GM18519 (cell line): ENCODE results near the gene NCMAP.

Source experiments
- ATAC-seq: cut with Tn5 transposase; IDR thresholded peaks from one replicate; pipeline ENCODE4 v1.9.1; 2021; ENCODE audit warnings: mild to moderate bottlenecking, moderate library complexity; ENCODE audit not compliant: unreplicated experiment, low FRiP score

The NCMAP gene

DNA sequence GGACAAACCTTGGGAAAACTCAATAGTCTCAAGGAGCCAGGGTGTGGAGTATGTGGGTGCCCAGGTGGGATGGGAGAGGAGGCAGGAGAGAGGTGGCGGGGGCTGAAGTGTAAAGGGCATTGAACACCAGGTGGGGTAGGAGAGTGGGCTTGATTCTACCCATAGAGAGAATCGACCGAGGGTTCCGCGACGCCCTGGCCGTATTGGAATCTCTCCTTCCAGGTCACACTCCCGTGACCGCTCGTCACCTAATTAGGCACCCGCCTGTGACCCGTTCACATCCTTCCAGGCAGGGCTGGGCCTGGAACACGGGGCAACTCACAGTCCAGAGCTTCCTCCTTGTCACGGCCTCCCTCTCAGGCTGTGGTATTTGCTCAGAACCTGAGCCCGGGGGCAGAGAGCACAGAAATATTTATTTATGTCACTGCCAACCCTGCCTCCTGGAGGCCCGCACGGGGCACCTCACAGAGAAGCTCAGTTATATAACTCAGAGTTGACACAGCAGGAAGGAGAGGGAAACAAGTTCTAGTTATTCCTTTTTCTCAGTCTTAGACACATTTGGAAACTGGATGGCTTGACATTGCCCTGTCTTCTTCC lies 12.0 kb downstream of the NCMAP start:
- no peak for ATAC-seq

DNA sequence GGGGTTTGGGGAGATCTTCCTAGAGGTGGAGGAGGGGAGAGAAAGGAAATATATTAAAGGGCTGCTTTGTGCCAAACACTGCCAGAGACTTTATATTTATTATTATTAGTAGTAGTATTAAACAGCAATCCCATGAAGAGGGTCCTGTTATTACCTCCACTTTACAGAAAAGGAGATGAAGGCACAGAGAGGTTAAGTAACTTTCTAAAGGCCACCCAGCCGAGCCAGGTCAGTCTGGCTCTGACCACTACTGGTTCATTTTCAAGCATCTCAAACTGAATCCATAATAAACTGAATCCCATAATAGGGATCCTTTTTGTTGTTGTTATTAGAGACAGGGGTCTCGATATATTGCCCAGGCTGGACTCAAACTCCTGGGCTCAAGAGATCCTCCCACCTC lies 12.6 kb downstream of the NCMAP start:
- no peak for ATAC-seq

DNA sequence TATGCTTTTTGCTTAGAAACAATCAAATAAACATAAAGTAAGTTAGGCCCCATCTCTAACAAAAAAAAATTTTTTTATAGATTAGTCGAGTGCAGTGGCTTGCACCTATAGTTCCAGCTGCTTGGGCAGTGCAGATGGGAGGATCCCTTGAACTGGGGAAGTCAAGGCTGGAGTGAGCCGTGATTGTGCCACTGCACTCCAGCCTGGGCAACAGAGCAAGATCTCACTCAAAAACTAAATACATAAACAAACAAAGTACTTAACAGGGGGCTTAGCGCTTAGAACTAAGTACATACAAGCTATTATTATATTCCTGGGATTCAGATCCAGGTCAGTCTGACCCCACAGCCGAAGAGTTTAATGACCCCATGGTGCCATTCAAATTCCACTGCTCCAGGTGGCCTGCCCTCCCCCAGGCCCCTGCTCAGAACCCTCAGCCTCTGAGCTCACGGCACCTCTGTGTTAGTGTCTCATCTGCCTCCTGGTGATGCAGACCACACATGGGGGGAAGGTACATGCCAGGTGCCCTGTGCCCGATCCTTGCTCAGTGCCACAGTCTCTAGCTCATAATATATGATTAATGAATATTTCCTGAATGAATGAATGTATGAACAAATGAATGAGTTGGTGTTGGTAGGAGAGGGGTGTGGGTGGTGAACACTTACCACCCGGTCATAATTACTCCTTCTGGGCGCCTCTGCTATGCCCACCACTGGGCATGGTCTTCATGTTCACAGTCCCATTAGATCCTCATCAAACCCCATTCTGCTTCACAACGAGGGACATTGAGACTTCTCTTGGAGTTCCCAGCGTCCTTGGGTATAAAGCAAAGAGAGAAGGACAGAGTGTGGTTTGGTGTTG lies 14.6 kb downstream of the NCMAP start:
- ATAC-seq, result no peak

DNA sequence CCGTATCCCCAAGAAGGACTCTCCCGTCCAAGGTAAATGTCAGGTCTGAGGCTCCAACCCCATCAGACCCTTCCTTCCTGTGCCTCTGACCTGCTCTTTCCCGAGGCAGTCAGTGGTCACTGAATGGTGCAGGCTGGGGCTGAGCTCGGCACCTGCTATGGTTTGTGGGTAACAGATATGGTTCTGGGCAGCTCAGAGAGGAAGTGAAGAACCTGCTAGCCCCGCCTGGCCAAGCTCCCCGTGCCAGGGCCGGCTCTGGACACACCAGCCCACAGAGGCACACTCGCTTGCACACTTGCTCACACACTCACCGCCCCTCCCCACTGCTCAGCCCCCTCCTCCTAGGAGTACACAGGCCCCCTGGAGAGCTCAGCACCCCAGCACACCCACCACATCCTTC lies 16.4 kb downstream of the NCMAP start:
- ATAC-seq, result no peak

DNA sequence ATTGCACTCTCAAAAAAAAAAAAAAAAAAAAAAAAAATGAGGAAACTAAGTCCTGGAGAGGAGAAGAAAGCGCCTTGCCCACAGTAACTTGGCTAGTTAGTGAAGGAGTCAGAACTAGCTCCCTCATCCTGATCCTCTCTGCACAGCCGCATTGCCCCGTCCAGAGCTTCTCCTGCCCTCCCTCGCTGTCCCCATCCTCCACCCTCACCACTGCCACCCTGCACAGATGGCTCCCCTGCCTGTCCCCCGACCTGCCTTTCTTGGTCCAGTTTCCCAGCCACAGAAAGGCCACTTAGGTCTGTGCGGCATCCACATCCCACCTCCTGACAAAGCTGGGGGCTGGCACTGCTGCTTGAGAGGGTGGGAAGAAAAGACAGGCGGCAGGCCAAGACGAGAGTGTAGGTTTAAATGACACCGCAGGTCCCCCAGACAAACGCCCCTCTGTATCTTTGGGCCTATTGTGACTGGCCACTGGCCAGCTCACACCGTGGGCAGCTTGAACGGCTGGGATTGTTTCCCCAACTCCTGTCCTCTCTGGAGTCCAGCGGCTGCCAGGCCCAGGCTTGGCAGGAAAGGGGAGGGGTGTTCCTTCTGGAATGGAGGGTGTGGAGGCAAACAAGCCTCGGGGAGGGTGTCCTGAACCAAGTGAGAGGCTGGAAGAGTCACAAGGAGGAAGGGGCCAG lies 20.2 kb downstream of the NCMAP start:
- ATAC-seq, result no peak

DNA sequence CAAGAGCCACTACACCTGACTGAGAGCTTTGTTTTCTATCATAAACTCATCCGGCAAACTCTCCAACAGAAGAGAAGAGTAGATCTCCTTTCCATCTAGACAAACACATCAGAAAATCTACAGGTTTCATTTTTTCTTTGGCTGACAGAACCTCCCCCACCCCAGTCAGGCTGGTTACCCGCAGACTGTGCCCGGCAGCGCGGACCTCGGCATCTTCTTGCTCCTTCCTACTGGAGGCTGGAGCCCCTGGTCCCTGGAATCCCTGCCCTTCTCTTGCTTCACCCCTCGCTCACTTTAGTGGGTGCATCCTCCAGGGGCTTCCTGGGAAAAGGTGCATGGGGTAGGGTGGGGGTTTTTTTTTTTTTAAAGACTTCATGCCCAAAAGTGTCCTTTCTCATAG lies 23.0 kb downstream of the NCMAP start:
- no peak for ATAC-seq

DNA sequence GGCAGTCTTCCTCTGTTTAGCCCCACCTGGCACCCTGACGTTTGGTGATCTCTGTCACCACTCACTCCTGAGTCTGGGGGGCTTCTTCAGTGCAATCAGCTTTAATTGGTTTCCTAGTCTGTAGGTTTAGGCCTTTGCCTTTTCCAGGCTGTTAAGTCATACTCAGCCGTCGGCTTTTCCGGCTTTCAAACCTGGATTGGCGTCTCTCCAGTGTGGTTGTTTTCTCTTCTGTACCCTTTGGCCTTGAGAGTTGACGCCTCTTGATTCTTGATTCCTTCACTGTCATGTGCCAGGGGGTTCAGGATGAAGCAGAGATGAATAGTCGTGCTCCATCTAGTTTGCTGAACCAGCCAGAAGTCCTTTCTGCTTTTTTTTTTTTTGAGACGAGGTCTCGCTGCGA lies 24.9 kb downstream of the NCMAP start:
- no peak for ATAC-seq

DNA sequence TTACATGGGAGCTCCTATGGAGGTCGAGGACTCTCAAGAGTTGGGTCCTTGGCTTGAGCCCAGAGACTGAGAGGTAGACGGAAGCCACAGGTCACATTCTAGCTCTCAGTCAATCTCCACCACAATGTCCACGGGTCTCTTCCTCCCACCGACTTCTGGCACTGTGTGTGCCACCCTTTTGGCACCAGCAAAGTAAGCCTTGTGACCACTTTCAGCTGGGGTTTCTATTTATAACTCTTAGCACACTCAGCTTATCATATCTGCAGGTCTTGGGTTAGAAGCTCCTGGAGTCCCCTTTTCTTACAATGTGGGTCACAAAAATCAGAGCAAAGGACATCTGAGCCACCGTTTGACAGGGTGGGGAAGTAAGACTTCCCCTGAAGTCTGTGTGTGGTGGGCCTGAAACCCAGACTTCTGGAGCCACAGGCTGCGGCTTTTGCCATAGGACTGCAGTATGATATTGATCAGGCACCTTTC lies 28.3 kb downstream of the NCMAP start:
- ATAC-seq, result no peak

DNA sequence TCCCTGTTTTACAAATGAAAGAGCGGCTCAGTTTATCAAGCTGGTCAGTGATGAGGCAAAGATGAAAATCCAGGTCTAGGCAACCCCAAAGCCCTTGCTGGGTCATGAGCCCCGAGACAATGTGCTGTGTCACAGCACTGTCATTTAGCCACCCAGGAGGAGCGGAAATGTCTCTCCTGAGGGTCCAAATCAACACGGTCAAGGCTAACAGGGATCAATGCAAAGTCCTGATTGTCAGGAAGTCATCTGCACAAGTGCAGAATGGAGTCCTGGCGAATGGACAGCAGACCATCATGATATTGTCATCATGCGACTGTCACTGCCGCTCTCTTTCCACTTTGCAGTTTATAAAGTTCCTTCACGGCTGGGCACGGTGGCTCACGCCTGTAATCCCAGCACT lies 30.2 kb downstream of the NCMAP start:
- no peak for ATAC-seq

DNA sequence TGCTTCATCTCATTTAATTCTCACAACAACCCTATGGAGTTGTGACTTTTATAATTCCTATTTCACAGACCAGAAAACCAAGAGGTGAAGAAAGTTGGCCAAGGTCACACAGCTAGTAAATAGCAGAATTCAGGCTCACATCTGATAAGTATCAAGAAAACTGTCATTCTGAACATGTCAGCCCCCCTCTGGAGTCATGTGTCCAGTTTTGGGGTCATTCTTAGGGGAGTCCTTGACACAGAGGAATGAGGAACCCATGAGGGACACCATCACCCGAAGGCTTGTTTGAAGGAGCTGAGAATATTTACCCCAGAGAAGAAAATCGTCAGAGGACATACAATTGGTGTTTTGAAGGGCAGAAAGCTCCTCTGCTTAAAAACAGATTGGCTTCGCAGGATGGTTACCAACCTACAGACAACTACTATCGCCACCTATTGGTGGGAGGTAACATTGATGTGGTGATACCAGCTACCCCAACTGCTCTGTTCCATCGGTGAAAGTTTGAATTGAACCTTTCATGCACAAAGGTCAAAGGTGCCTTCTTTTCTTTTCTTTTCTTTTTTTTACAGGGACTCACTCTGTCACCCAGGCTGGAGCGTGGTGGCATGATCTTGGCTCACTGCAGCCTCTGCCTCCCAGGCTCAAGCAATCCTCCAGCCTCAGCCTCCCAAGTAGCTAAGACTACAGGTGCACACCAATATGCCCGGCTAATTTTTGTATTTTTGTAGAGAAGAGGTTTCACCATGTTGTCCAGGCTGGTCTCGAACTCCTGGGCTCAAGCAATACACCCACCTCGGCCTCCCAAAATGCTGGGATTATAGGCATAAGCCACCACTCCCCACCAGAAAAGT lies 31.3 kb downstream of the NCMAP start:
- no peak for ATAC-seq

DNA sequence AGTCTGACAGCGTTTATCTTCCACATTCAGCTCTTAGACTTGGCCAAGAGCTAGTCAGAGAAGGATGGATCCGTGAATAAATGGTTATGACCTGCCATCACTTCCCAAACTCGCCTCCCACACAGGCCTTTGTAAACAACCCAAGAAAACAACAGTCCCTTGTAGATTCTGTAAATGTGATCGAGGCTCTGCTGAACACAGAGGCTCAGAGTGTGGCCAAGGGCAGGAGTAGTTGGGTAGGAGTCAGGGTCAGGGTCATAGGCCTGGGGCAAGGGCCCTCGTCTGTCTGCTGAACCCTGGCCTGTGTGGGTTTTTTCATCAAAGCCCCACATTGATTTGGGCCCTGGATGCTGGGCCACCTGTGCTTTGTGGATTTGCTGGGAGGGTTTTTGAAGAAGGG lies 32.7 kb downstream of the NCMAP start:
- ATAC-seq, result no peak

DNA sequence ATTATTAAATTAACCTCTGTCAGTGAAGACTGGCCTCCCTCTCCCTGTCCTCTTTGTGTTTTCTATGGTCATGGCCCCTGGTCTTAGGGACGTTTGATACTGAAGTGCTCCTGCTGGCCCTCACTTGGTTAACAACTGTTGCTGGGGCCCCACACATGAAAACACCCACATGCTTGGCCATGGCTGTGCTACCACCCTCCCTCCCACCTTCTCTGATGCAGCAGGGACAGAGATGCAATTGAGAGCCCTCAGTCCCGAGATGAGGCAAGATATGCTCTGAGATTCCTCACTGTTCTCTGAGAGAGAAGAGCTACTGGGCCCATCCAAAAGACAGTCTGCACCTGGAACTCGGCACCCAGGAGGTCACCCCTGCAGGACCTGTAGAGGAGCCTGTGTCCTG lies 33.3 kb downstream of the NCMAP start:
- no peak for ATAC-seq

DNA sequence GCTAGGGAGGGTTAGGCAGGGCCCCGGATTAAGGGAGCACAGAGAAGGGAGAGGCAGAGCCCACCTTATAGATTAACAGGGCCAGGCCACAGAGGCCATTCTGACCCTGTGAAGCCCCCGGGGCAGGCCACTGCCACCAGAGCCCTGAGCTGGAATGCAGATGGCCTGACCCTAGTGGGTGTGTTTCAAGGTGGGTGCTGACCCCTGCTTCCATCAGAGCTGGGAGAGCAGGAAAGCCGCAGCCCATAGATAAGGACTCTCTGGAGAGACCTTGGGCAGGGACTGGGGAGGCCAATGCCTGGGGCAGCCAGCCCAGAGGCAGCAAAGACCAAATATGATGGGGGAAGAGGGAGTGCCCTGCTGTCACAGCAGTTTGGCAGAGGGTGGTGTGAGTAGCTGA lies 35.9 kb downstream of the NCMAP start:
- ATAC-seq, result no peak

DNA sequence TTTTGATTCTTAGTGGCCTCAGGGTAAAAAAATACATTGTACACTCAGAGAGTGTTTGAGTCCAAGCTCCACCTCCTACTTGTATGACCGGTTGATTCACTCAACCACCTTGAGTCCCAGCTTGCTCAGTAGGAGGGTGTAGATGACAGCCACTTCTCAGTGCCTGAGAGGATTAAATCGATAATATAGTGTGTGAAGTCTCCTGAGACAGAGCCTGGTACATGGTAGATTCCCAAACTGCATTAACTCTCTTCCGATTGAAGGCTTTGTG lies 38.4 kb downstream of the NCMAP start:
- ATAC-seq, result no peak

DNA sequence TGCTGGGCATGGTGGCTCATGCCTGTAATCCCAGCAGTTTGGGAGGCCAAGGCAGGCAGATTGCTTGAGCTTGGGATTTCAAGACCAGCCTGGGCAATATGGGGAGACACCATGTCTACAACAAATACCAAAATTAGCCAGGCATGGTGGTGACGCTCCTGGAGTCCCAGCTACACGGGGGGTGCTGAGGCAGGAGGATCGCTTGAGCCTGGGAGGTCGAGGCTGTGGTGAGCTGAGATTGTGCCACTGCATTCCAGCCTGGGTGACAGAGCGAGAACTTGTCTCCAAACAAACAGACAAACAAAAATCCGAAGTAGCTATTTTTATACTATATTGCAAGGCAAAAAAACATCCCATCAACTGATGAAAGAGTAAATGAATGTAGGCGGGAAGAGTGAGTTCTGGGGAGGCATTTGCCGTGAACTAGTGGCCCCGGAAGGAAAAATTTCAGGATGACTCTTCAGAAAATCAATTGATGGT lies 40.6 kb downstream of the NCMAP start:
- no peak for ATAC-seq

DNA sequence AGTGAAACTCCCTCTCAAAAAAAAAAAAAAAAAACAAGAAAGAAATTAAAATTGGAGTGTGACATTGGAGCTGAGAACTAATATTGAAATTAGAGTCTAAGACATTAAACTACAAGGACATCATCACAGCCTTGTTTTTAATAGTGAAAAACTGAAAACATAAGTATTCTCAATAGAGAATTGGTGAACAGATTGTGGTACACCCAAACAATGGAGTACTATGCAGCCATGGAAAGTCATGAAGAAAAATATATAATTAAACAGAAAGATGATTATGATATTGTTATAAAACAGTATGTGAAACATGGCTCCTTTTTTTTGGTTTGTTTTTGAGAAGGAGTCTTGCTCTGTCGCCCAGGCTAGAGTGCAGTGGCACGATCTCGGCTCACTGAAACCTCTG lies 43.4 kb downstream of the NCMAP start:
- ATAC-seq, result no peak

DNA sequence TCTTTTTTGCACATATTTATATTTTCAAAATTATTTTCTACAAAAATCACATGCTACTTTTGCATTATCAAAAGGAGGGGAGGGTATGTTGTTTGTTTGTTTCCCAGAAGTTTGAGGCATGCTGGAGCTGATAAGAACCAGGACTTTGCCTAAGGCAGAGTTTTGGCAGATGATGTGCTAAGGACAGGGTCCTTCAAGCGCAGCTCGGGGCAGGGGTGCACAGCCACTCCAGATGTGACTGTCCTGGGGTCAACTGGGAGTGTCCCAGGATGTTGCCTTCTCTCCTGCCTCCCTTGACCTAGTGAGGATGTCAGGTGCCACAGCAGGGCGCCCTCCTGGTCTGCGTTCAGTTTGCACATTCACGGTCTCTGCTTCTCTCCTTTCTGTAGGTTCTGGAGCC lies 44.7 kb downstream of the NCMAP start:
- ATAC-seq, result no peak

DNA sequence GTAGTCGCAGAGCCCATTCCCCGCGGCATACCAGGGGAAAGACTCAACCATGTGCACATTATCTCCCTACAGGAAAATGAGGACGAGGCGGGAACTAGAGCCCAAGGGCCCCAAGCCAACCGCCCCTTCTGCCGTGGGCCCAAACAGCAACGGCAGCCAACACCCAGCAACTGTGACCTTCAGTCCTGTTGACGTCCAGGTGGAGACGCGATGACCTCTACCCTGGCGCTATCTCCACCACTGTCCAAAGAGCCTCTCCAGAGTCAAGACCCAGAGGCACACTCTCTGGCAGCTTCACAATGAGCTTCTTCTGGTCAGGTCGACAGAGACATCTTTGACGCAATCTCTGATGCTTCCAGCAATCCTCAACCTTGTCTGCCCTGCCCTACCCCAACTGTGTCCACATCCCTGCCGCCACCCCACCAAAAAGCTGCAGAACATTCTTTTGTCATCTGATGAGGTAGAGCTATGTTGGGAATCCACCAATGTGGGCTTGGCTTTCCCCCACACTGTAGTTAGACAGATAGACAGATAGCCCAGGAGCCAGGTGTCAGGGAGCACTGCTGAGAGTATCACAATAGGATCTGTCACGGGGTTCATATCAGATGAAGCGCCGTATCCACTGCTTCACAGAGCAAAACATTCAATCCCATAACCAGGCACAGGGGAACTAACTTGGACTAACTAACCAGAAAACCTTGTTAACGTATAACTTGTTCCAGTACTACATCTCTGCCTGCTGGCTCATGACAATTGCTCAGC lies 49.8 kb downstream of the NCMAP start:
- ATAC-seq, result no peak

DNA sequence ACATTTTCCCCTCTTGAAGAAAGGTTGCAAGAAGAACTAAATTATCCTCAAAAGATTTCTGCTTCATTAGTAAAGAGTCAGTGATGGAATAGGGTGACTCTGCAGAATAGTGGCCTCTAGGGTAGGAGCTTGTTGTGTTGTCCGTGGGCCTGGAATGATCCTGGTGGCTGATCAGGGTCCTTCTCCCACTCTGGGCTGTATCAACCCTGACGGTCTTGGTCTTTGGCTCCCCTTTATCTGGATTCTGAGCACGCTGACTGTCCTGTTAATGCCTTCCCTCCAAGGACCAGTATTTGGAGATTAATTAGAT lies 50.4 kb downstream of the NCMAP start:
- ATAC-seq, result no peak

DNA sequence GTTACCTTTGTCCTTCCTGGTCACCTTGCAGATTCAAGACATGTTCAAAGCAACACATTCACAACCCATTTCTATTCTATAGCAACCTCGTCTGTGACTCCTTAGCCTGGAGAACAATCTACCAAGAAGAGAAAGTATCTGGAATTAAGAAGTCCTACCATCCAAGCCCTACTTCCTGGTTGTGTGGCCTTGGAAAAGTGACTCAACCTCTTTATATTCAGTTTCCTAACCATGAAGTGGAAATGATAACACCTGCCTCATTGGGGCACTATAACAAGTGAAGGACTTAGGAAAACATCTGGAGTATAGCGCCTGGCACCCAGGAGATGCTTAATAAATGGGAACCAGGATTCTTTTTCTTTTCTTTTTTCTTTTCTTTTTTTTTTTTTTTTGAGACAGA lies 50.7 kb downstream of the NCMAP start:
- ATAC-seq, result no peak
